OCI-LY1 (cell line): Measurements from ENCODE around the gene NCKAP1.
"Not testable (repeated sequence)": the region's sequence is repeated elsewhere in the genome, so short reads cannot be mapped to it uniquely, and the experiment has no call there.

Experiments used
- EZH2 ChIP-seq: fragments of 200-600 bp; sonication (generic), shearing (Covaris generic); IDR thresholded peaks from 2 replicates; pipeline ENCODE4 v1.8.0; 2017; ENCODE audit warnings: borderline replicate concordance, mixed run types, mild to moderate bottlenecking, antibody characterized with exemption, low read length, moderate library complexity, mixed read lengths
- TF ChIP-seq, protein P1 (sequence below): fragments of 200-600 bp; sonication (generic), shearing (Covaris generic); IDR thresholded peaks from 2 replicates; pipeline ENCODE4 v1.5.1; 2017; ENCODE audit warnings: mild to moderate bottlenecking, antibody characterized with exemption, low read length, moderate library complexity, mixed read lengths

DNA sequence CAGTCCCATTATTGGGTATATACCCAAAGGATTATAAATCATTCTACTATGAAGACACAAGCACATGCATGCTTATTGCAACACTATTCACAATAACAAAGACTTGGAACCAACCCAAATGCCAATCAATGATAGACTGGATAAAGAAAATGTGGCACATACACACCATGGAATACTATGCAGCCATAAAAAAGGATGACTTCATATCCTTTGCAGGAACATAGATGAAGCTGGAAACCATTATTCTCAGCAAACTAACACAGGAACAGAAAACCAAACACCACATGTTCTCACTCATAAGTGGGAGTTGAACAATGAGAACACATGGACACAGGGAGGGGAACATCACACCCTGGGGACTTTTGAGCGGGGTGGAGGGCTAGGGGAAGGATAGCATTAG, 158.2 kb downstream of the NCKAP1 start:
- TF ChIP-seq, protein P1, sequence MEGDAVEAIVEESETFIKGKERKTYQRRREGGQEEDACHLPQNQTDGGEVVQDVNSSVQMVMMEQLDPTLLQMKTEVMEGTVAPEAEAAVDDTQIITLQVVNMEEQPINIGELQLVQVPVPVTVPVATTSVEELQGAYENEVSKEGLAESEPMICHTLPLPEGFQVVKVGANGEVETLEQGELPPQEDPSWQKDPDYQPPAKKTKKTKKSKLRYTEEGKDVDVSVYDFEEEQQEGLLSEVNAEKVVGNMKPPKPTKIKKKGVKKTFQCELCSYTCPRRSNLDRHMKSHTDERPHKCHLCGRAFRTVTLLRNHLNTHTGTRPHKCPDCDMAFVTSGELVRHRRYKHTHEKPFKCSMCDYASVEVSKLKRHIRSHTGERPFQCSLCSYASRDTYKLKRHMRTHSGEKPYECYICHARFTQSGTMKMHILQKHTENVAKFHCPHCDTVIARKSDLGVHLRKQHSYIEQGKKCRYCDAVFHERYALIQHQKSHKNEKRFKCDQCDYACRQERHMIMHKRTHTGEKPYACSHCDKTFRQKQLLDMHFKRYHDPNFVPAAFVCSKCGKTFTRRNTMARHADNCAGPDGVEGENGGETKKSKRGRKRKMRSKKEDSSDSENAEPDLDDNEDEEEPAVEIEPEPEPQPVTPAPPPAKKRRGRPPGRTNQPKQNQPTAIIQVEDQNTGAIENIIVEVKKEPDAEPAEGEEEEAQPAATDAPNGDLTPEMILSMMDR, result not testable (repeated sequence)
- not testable (repeated sequence) for TF ChIP-seq EZH2
